IPS-15b (cell line): ENCODE data around the gene FAM193A.
"Not testable (repeated sequence)": the region's sequence is repeated elsewhere in the genome, so short reads cannot be mapped to it uniquely, and the experiment has no call there.

Experiments
- H3K27me3 ChIP-seq: one replicate; pipeline ENCODE4 v1.6.1; 2013; ENCODE audit warnings: low read length; ENCODE audit not compliant: control insufficient read depth, insufficient read depth
- H3K36me3 ChIP-seq: one replicate; pipeline ENCODE4 v1.6.1; 2013; ENCODE audit warnings: low read length; ENCODE audit not compliant: control insufficient read depth, insufficient read depth
- H3K4me1 ChIP-seq: one replicate; pipeline ENCODE4 v1.6.1; 2013; ENCODE audit warnings: mild to moderate bottlenecking, low read length; ENCODE audit not compliant: control insufficient read depth, insufficient read depth
- H3K4me3 ChIP-seq: one replicate; pipeline ENCODE4 v1.5.1; 2013; ENCODE audit warnings: low read depth, low read length
- H3K9ac ChIP-seq: one replicate; pipeline ENCODE4 v1.6.1; 2013; ENCODE audit warnings: low read depth, mild to moderate bottlenecking, low read length
- H3K9me3 ChIP-seq: one replicate; pipeline ENCODE4 v1.6.1; 2013; ENCODE audit warnings: mild to moderate bottlenecking, low read length; ENCODE audit not compliant: control insufficient read depth, insufficient read depth

FAM193A gene

DNA sequence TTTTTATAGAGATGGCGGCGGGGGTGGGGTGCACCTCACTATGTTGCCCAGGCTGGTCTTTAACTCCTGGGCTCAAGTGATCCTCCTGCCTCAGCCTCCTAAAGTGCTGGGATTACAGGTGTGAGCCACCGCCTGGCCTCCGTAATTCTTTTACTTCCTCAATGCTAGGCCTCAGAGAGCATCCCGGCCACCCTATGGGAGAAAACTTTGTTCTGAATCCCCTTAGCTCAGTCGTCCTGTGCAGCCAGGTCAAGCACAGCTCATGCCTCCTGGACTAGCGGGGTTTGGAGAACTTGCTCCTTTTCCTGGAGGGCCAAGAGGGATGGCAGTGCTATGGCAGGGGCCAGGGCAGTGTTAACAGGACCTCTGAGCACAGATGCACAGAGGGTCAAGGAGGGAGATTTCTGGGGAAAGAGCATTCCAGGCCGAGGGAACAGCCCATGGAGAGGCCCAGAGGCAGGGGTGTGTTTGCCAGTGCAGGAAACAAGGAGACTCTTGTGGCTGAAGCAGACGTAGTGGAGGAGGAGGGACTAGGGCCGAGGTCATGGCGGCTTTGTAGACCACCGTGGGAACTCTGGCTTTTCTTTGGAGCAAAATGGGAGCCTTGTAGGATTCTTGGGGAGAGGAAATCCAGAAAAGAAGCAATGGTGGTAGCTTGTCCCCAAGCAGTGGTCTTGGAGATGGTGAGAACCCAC, 229.5 kb downstream of the FAM193A start:
- H3K36me3 ChIP-seq, result no peaks in the 10 kb centered on the region
- H3K27me3 ChIP-seq, result peaks cover 2% of the 10 kb centered on the region
- H3K9ac ChIP-seq, result no peak overlapping the region
- no peak overlapping the region for H3K4me3 ChIP-seq
- H3K9me3 ChIP-seq, result no peaks in the 10 kb centered on the region
- H3K4me1 ChIP-seq, result peaks cover 2% of the 10 kb centered on the region

DNA sequence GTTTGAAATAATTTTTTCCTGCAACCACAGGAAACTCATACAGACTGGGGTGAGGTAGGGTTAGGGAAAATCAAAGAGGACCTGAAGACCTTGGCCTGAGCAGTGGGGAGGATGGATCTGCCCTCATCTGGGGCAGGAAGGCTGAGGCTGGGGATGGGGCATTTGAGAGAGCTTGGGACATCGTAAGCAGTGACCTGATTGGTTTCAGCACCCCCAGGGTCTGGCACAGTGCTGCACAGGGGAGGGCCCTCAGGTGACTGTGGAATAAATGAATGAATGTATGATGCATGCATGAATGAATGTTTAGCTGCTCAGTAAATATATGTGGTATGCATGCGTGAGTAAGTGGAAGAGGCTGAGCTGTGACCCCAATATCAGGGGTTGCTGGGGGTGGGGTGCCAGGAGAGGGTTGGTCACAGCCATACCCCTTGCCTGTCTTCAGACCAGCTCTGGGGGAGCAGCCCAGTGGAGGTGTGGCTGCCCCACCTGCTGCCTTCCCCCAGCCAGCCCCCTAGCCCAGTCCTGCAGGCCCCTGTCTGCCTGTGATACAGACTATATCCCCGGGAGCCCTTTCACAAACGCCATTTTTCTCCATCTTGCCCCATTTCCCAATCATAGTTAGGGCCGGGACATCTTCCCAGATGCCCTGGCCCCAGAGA, 230.7 kb downstream of the FAM193A start:
- Histone ChIP-seq H3K9me3 (no peaks in the 10 kb centered on the region), H3K27me3 (peaks cover 2% of the 10 kb centered on the region), H3K4me1 (no peaks in the 10 kb centered on the region), H3K9ac (no peak overlapping the region), H3K36me3 (no peaks in the 10 kb centered on the region), H3K4me3 (no peak overlapping the region)

DNA sequence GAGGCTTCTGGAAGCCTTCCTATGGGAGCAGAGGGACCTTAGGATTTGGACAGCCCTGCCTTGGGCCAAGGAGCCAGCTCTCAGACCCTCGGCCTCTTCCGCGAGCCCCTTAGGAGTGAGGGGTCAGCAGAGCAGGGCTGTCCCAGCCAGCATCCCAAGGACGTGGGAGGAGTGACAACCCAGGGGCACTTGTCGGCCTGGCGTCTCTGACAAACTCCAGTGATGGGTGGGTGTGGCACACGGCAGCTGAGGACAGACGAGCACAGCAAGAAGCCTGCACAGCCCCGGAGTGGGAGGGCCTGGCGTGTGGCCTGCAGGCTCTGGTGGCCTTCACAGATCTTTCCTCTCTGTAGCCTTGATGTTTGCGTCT, 231.2 kb downstream of the FAM193A start:
- no peak overlapping the region for H3K9ac ChIP-seq
- H3K36me3 ChIP-seq, result no peaks in the 10 kb centered on the region
- no peaks in the 10 kb centered on the region for H3K27me3 ChIP-seq
- H3K4me1 ChIP-seq, result no peaks in the 10 kb centered on the region
- H3K4me3 ChIP-seq, result no peak overlapping the region
- H3K9me3 ChIP-seq, result no peaks in the 10 kb centered on the region

DNA sequence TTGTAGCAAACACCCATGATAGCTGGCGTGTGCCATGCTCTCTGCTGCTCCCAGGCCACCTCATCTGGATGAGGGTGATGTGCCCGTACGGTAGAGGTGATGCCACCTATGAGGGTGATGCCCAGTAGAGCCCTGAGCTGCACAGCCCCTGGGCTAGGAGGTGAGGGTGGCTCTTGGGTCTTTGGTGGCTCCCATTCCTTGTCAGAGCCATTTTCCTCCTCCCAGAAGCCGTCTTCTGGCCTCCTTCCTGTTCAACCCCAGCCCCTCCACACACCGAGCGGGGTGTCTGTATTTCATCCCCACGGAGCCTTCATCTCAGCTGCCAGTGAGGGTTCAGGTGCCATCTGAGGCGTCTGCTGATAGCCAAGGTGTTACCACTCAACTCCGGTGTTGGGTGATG, 231.7 kb downstream of the FAM193A start:
- H3K9ac ChIP-seq, result no peak overlapping the region
- no peak overlapping the region for H3K4me3 ChIP-seq
- no peaks in the 10 kb centered on the region for H3K9me3 ChIP-seq
- no peaks in the 10 kb centered on the region for H3K36me3 ChIP-seq
- no peaks in the 10 kb centered on the region for H3K4me1 ChIP-seq
- no peaks in the 10 kb centered on the region for H3K27me3 ChIP-seq

DNA sequence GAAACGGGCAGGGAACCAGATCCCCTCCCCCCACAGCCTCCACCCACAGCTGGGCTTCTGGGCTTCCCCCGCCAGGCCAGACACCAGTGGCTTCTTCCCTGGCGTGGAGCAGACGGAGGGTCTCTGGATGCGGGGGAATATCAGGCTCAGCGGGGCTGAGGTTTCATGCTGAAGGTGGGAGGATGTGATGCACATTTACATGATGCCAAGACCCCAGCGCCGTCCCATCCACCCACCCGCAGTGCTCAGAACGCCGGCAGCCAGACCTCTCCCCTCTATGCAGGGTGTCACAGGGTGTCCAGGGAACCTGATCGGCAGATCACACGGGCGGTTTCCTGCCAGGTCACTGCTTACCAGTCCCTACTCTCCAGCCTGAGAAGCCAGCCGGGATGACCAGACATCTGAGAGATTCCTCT, 232.5 kb downstream of the FAM193A start:
- H3K36me3 ChIP-seq, result no peaks in the 10 kb centered on the region
- no peaks in the 10 kb centered on the region for H3K9me3 ChIP-seq
- H3K27me3 ChIP-seq, result no peaks in the 10 kb centered on the region
- no peak overlapping the region for H3K4me3 ChIP-seq
- H3K4me1 ChIP-seq, result no peaks in the 10 kb centered on the region
- H3K9ac ChIP-seq, result no peak overlapping the region

DNA sequence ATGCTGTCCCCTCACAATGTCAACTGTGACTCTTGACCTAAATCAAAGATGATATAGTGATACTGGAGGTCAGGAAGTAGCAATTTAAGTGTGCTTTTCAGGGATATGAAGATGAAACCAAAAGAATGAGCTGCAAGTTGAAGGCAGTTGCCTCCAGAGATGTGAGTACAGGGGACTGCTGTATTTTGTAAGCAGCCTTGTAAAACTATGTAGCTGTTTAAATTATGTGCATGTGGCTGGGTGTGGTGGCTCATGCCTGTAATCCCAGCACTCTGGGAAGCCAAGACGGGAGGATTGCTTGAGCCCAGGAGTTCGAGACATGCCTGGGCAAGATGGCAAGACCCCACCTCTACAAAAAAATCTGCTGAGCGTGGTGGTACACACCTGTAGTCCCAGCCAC, 234.8 kb downstream of the FAM193A start:
- Histone ChIP-seq H3K36me3 (no peaks in the 10 kb centered on the region), H3K4me3 (no peak overlapping the region), H3K27me3 (no peaks in the 10 kb centered on the region), H3K9me3 (no peaks in the 10 kb centered on the region), H3K9ac (no peak overlapping the region), H3K4me1 (no peaks in the 10 kb centered on the region)

DNA sequence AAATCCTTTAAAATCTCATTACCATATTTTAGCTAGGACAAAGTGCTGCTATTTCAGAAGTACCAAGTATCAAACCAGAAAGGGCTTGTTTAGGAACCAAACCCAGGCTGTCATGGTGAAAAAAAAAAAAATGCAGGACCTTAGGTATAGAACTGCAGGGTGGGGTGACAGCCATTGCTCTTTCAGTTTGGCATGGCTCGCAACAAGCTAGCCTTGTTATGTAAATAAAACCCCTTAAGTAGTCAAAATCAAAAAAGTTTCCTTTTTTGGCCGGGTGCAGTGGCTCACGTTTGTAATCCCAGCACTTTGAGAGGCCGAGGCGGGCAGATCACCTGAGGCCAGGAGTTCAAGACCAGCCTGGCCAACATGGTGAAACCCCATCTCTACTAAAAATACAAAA, 244.2 kb downstream of the FAM193A start:
- peaks cover 12% of the 10 kb centered on the region for H3K4me1 ChIP-seq
- H3K9me3 ChIP-seq, H3K9ac ChIP-seq, H3K27me3 ChIP-seq, H3K36me3 ChIP-seq, H3K4me3 ChIP-seq: not testable (repeated sequence)

DNA sequence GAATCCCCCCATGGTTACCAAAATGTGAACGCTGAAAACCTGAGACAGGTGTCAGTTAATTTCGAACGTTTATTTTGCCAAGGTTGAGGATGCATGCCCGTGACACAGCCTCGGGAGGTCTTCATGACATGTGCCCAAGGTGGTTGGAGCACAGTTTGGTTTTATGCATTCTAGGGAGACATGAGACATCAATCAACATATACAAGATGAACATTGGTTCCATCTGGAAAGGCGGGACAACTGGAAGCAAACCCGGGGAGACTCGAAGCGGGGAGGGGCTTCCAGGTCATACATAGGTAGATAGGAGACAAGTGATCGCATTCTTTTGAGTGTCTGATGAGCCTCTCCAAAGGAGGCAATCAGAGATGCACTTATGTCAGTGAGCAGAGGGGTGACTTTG, 245.5 kb downstream of the FAM193A start:
- no peaks in the 10 kb centered on the region for H3K9me3 ChIP-seq
- no peaks in the 10 kb centered on the region for H3K36me3 ChIP-seq
- H3K27me3 ChIP-seq, result no peaks in the 10 kb centered on the region
- H3K4me3 ChIP-seq, result no peak overlapping the region
- peaks cover 12% of the 10 kb centered on the region for H3K4me1 ChIP-seq
- H3K9ac ChIP-seq, result no peak overlapping the region
